Measurements from ENCODE around the gene C8A.

Gene C8A

DNA sequence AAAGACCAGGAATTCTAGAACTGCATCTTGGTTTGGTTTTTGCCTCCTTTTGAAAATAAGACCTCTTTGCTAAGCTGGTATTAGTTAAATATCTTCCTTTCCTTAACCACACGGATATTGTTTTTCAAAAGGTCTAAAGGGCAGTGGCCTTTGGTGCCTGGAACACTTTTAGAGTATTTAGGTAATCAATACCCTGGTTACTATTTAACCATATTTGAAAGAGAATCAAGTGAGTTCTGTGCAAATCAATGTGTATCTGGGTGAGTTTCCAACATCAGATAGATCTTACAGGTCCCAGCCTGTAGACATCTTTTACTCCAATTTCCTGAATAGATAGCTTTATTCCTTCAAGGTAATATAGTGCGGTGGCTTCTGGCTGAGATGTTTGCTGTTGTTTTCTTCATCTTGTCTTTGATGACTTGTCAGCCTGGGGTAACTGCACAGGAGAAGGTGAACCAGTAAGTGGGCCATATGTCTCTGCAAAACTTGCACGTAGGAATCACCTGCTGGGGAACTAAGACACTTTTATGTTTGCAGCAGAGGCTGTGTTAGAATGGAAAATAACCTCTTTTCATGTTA lies at the start of gene C8A:
TSS of gene C8A (plus strand) at position 277 of the 579 bp plus-strand sequence. CDS start at position 382, 105 bp downstream.
- no peak for DNase-seq

DNA sequence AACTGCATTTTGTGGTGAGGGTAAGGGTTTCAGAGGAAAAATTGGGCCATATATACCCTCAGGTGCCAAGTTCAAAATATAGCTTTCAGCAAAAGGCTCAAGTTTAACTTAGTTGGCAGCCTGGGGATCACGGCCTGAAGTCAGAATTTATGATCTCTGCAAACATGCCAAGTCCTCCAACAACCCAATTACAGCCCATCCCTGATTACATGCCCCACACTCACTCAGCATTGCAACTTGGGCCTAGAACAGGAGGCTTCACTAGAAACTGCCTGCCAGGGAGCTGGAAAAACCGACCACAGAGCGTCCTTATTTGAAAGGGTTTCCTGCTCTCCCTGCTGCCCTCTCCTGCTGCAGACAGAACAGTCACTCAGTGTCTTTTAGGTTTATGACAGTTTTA lies 47.8 kb upstream of the C8A start:
- DNase-seq: peak in 5 of 51 donors; percentile 2 to 7 (median 4)

DNA sequence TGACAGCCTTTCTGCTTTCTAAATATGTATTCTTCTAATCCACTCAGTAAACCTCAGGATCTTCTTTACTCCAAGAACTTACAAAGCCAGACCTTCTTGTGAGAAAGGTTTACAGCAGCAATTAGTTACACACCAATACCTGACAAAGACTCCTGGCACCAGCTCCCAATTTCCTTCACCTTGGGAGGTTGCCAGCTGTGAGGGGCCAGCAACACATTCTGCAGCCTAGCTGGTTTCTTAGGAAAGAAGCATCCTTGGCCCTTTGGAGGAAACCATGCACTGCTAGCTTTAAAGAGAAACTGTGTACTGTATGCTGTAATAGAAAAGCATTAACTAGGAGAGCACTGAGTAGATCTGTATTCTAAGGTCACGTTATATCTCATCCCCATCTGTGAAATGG lies 46.2 kb upstream of the C8A start:
- DNase-seq: peak in 31 of 51 donors; percentile 2 to 70 (median 44)

DNA sequence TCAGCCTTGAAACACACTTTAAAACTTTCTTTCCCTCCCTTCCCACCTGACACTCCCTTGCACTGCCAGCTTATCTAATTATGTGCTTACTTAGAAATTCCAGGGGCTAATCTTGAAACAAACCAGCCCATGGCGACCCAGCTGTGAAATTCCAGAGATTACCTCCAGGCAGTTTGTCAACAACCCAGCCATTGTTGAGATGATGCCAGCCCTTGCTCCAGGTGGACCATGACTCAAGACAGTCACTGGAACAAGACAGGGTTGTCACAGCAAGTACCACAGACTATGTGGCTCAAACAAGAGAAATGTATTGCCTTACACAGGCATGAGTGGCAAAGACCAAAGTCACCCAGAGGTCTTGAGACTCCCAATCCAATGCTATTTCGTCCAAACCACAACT lies 43.3 kb upstream of the C8A start:
- no peak for DNase-seq

DNA sequence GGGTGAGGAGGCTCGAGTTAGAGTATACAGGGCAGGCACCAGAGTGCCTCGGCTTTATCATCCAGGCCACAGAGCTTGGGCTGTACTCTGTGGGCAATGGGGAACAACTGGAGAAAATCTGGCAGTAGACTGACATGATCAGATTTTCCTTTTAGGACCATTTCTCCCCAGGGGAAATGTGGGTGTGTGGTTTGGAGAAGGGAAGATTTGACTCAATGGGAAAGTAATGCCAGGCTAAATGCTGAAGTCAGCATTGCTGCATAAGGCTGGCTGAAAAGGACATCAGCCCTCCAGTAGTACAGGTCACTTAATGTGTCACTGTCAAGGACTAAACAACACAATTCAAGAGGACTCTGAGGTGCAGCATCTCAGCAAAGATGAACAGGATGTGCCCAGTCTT lies 40.4 kb upstream of the C8A start:
- no peak for DNase-seq

DNA sequence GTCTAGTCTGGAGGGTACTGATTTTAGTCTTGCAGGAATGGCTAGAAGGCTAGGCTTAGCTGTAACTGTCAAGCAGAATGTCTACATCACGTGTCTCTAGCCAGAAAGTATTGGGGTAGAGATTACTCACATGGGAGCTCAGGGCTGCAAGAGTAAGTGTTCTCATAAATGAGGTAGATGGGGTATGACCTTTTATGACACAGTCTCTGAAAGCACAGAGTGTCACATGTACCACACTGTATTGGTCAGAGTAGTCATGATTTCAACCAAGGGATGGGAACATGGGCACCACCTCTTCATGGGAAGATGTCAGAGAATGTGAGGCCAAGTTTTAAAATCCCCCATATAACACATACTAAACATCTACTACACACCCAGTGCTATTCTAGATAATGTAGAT lies 38.3 kb upstream of the C8A start:
- no peak for DNase-seq

DNA sequence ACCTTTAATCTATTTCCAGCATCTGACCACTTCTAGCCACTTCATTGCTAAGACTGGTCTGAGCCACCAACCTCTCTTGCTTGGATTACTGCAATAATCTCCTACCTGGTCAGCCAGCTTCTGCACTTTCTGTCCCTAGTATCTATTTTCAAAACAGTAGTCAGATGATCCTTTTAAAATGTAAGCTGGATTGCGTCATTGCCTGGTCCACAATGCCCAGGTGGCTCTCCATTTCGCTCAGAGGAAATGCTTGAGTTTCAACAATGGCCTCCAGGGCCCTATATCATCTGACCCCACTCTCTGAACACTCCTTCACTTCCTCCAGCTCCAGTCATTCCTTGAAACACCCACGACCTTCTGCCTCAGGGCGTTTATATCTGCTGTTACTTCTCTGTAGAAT lies 37.7 kb upstream of the C8A start:
- DNase-seq: no peak

DNA sequence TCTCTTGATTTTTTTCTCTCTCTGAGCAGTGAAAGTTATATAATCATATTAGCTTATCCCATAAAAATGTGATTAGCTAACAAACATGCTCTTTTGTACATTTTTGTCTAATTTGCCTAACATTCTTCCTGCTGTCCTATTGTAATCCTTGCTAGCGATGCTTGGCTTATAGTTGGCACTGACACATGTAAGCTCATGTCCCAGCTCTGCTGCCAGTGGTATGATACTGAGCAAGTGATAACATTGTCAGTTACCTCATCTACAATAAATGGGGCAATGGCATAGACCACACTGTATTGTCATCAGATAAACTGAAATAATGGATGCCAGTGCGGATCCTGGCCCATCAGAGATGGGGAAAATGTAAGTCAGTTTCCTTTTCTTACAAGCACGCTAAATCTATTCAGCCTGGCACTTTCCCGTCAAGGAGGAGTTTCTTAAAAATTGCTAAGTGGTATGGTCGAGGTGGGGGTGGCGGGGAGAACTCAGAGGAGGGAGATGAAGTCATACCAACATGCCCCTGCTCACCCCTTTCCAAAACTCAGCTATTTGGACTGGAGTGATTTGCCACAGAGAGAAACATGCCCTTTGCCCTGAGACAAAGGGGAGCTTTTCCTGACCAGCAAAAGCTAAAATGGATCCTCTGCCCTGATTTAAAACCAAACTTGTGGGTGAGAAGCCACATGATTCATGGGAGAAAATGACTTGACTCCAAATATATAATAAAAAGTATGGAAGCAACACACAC lies 36.7 kb upstream of the C8A start:
- DNase-seq: no peak

DNA sequence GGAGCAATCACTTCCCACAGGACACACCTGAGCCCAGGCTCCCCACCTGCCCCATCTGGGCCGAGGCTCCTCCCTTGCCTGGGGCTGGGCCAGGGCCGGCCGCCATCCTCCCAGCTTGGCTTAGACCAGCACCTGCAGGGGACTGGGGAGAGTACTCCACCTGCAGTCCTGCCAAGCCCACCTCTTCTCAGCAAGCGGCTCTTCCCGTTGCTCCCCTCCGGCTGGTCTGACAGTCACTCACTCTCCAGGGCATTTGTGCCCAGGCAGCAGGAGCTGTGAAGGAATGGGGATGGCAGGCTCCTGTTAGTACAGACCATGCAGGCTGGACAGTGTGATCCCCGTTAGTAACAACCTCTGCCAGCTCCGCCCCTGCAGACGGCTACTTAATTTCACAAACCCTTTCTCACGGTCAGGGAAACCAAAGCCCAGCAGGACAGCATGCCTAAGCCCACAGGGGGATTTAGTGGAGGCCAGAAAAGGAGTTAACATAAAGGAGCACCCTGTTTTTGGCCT lies 35.2 kb upstream of the C8A start, which contains the start of gene FYB2:
TSS of gene FYB2 (minus strand) at position 18 of the 513 bp plus-strand sequence. CDS start 114 bp downstream, outside the sequence.
- peak in 1 of 51 donors; percentile 24 for DNase-seq

DNA sequence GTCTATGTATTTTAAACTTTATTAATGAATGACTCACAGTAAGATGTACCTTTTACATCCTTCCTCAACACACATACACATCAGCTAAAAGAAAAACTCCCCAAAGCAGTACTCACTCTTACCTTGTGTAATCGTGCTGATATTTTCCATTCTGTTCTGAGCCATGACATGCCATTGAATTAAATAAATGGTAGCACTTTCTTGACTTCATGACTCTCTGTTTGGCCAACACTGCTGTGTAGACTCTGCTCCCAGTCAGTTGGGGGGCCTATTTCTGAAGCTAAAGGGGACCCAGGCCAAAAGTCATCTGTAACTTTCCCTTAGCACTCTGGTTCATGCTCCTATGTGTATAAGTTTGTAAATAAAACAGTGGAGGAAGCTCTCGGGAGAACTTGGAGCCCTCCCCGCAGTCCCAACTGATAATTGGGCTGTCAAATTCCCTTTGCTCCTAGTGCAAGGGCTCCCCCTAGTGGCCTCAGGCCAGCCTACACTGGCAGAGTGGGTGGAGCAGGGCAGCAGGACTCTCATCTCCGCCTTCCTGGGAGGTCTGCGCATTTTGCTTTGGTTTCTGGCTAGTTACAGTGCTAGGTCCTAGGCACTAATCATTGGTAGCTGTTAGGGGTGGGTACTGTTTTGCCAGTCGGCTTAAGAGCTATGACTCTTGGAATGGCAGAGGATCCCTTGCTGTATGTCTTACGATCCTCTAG lies 33.7 kb upstream of the C8A start:
- peak in 43 of 51 donors; percentile 6 to 76 (median 47) for DNase-seq

DNA sequence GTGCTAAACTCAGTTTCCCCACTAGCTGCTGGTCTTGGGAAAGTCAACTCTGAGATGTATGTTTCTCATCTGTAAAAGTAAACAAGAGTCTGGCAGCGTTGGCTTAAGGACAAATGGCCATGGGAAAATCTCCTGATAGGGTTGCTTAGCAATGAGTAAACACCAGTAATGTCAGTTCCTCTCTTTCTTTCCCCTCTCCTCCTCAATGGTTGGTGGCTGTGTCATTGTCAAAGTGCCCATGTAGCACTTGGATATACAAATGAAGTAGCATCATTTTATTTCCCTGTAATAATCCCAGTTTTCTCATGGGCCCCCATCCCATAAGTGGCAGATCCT lies 33.2 kb upstream of the C8A start:
- no peak for DNase-seq

DNA sequence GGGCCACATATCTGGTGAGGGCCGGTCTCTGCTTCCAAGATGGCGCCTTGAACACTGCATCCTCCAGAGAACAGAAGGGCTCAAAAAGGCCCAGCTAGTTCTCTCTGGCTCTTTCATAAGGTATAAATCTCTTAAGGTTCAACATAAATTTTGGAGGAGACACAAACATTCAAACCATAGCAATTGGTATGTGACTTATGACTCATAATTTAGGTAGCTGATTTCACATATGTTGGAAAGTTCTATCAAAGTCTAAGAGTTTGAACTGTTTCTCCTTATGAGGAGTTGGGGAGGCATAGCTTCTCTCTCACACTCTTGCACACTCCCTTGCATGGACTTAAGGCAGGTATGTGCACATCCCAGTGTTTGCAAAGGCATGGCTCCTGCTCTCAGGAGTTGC lies 30.3 kb upstream of the C8A start:
- no peak for DNase-seq

DNA sequence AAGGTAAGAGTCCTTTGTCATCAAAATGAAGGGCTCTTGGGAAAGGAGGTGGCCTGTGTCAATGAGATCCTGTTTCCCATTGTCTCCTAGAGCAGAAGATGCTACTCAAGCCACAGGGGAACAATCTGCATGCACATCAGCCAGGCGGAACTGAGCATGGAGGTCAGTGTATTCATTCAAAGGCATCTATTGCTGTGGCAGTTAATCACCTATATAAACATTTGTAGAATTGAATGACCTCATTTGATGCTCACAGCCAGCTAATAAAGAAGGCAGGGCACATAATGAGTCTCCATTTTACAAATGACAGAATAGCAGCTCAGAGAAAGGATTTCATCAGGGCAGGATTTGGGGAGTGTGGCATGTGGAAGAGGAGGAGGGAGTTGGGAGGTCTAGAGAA lies 29.7 kb upstream of the C8A start:
- DNase-seq: no peak

DNA sequence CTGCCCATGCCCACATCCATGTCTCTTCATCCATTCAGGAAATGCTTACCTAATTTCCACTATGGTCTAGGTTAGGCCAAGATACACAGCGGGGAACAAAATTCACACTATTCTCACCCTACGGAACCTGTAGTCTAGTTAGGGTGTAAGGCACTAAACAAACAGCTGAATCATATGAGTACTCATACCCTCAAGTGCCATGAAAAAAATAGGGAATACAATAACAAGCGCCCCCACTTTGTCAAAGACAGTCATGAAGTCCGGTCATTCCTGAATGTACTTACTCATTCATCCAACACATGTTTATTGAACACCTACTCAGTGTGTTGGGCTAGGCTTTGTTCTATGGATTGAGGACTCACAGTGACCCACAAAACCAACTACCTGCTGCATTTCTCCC lies 29.2 kb upstream of the C8A start:
- no peak for DNase-seq

DNA sequence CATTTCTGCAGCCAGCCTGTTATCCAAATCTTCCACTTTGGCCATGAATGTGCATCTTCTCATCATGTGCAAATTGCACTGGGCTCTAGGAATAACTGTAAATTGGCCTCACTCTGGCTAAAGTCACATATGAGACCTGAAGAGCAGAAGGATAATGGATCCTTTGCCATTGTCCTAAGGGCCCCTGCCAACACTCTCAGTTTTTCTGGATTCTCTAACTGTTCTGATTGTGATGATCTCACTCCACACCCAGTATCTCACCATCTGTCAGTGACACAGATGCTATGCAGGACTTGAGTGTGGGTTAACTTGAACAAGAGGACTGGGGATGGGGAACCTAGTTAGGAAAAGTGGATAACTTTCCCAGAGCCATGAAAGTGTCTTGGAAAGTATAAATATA lies 26.9 kb upstream of the C8A start:
- DNase-seq: no peak

DNA sequence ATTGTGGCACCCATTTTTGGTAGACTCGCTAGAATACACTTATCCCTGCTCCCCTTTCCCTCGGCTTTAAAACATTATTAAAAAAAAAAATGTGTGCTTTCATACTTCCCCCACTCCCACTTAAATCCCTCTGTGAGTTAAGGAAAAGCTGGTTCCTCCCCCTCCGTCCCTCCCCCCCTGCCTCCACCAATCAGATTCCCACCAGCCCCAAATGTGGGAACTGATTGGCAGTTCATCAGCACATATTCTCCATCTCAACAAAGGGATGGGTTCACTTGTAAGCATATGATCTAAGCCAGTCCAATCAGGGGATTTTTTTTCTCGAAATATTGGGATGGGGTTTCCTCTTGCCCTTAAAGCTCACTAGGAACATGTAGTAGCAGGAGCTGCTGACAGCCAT lies 24.5 kb upstream of the C8A start:
- no peak for DNase-seq

DNA sequence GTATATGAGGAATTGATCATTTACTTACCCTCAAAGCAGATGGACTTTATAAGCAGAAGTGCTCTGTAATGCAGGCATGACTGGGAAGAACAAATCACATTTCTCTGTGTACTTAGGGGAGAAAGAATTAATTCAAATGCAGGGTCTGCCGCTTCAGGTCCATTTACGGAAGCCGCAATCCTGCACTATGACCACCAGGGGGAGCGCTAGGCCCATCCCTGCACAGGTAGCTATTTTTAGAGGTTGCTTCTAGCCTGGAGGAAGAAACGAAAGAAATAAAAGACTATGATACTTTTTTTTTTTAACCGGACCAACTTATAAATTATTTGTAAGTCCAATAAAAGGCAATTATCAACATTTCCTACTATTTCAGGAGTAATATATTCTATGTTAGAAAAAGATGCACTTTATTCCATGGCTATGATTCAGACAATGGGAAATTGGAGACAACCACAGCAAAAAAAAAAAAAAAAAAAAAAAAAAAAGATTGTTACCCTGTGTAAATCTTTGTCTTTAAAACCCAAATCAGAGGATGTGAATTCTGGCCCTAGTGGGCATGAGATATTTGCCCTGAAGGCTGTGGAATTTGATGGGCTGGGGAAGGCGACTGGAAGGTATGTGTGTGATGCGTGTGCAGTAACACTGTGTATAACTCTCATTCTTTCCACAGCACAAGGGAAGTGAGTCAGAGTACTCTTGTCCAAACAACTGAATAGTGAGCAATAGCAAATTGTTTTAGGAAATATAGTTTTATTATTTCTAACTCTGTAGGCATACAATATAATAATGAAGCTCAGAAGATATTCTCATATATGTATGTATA lies 22.5 kb upstream of the C8A start:
- peak in 40 of 51 donors; percentile 2 to 79 (median 32) for DNase-seq

DNA sequence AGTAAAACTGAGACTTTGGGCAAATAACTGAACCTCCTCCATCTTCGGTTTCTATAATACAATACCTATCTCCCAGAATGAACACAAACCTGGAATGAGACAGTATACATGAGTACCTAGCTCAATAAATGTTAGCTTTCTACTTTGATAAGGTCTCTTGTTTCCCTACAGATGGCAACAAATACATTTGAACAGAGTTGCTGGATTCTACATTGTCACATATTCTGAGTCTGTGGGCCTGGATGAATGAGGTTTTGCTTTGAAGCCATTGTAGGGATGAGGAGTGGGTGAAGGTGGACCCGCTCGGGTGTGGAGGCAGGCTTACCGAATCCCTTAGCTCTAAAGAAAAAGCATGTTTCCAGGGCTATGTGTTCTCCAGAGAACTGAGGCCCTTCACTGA lies 21.5 kb upstream of the C8A start:
- no peak for DNase-seq

DNA sequence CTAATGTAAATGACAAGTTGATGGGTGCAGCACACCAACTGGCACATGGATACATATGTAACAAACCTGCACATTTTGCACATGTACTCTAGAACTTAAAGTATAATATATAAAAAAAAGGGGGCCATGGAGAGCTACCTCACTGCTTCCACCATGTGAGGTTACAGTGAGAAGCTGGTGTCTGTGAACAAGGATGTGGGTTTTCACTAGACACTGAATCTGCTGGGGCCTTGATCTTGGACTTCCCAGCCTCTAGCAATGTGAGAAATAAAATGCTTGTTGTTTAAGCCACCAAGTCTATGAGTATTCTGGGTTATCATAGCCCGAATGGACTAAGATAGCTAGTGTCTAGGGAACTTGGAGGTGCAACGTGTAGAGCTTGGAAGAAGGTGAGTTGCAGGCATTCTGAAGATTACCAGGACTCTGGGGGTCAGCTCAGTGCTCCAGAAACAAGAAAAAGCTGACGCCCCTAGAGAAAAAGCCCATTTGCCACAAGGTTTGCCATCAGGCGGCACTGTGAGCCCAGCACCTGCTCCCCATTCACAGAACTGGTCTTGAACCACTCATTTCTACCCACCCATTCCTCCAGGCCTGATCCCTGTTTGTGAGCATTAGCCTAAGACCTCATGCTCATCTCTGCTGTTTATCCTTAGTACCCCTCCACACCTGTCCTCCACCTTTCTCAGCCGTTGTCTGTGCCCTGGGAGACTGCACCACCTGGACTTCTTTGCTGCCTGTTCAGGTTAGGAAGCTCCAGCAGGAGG lies 20.3 kb upstream of the C8A start:
- DNase-seq: no peak

DNA sequence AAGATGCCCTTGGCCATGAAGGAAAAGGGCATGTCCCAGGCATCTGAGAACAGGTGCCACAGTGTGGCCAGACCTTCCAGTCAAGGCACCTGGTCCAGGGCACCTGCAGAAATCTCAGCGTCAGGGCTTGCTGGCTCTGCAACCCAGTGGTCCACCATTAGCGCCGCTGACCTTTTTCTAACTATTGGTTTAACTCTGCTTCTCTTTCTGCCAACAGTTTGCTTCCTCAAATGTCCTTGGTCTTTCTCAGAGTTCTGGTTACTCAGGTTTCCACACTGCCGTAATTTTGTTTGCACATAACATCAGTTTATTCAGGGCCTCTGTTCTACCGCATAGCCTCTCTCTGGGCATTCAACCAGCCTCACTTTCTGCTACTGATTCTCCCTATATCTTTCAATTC lies 18.9 kb upstream of the C8A start:
- no peak for DNase-seq

DNA sequence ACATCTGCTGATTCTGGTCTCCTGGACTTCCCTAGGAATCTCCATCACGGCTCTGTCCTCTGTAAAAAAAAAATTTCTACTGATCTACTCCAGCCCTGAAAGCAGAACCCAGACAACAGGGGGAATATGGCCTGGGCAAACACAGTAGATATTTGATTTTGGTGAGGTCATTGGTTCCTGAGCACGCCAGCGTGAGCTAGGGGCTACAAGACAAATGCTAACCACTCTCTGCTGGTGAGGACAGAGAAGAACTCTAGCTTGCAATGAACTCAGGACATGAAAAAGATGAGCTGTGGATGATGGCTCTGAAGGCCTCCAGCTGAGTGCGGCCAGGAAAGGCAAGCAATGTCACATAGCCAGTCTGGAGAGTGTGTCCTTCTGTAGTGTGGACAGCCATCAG lies 18.2 kb upstream of the C8A start:
- DNase-seq: no peak

Data from hypothalamus (tissue), 51 donors.